GM18517 (cell line): Measurements from ENCODE around the gene RNASE13.

Experiments
- ATAC-seq: cut with Tn5 transposase; IDR thresholded peaks from one replicate; pipeline ENCODE4 v1.9.1; 2021; ENCODE audit warnings: mild to moderate bottlenecking, moderate library complexity; ENCODE audit not compliant: unreplicated experiment

The RNASE13 gene

GRCh38 chr14:21066882-21067502 lies 32.4 kb upstream of the RNASE13 start:
- ATAC-seq, result no peak

GRCh38 chr14:21063479-21063878 lies 28.9 kb upstream of the RNASE13 start:
- ATAC-seq, result no peak

GRCh38 chr14:21061347-21061668 lies 26.7 kb upstream of the RNASE13 start:
- no peak for ATAC-seq

GRCh38 chr14:21060614-21061346 lies 26.2 kb upstream of the RNASE13 start:
- no peak for ATAC-seq

GRCh38 chr14:21059842-21060613 lies 25.4 kb upstream of the RNASE13 start:
- ATAC-seq, result no peak

DNA sequence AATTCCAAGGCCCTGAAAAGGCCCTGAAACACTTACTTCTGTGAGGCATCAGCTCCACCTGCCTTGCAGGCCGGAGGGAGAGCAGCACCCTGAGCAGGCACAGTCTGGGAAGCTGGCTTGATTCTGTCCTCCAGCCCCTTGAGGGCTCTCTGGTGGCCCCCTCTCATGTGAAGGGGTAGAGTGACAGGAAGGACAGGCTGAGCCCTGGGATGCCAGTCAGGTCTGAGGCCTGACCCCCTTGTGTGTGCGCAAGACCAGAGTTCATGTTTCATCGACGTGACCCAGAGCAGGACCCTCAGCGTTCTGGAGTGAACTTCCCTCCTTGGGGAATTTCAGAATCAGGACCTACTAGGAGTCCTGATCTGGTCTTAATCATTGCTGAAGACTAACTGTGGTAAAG lies 24.3 kb upstream of the RNASE13 start:
- ATAC-seq, result no peak

DNA sequence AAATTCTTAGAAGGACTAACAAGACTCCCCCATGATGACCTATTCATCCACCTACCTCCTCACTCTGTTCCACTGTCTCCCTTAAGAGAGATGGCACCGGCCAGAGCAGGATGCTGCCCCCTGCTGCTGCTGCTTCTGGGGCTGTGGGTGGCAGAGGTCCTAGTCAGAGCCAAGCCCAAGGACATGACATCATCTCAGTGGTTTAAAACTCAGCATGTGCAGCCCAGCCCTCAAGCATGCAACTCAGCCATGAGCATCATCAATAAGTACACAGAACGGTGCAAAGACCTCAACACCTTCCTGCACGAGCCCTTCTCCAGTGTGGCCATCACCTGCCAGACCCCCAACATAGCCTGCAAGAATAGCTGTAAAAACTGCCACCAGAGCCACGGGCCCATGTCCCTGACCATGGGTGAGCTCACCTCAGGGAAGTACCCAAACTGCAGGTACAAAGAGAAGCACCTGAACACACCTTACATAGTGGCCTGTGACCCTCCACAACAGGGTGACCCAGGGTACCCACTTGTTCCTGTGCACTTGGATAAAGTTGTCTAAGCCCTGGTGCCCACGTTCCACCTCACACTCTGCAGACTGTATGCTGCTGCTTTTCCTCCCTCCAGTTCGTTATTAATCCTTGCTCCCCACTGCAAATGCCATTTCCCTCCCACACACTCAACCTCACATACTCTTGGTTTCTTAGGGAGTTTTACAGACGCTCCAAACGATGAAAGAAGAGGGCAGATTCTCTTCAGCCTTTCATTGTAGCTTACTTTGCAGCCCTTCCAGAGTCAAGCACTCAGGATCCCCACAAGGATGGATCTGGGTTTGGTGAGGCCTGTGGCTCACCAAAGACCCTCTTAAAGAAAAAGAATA lies 23.4 kb upstream of the RNASE13 start, which contains the start of gene RNASE8:
Gene RNASE8, plus strand, starts transcription at position 20 of the 873 bp plus-strand sequence. Its CDS starts 71 bp downstream, at position 91.
- no peak for ATAC-seq

- ATAC-seq, result no peak
Observed at GRCh38 chr14:21056520-21057163, 22.0 kb upstream of the RNASE13 start.

GRCh38 chr14:21055432-21056117 lies 21.0 kb upstream of the RNASE13 start:
- ATAC-seq, result no peak

- ATAC-seq, result no peak
Observed at GRCh38 chr14:21054768-21055145, 20.1 kb upstream of the RNASE13 start.

DNA sequence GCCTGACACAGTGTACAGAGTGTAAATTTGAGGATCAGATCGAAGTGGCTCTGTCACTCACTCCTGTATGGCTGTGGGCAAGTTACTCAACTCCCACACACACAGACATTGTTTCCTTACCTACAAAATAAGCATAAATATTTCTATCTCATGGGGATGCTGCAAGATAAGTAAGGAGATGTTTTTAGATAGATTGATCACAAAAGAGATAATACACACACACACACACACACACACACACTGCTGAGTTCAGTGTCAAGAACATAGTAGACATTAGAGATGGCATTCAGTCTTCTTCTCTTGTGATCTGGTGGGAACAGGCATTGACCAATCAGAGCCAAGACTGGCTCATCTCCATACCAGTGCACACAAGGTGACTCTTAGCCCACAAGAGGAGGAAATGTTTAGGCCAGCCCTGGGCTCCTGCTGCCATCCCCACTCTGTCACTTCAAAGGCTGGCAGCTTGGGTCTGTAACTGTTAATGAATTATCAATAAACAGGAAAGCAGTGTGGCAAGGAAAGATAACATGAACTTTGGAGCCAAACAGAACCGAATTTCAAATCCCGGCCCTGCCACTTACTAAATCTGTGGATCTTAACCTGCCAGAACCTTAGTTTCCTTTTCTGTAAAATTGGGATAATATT lies 19.6 kb upstream of the RNASE13 start:
- ATAC-seq, result no peak

- ATAC-seq, result no peak
Observed at GRCh38 chr14:21053184-21054122, 18.8 kb upstream of the RNASE13 start.

DNA sequence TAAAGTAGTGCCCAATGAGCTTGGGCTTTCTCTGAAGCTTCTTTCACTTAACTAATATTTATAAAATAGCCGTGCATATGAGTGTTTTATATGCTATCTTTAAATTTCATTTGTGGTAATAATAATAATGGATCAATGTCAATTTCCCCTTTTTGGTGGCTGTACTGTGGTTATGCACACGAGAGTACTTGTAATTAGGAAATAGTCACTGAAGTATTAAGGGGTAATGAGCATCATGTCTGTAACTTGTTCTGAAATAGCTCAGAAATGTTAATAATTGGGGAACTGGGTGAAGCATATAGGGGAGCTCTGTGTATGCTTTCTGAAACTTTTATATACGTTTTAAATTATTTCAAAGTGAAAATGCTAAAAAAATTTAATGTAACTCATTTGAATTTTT lies 16.0 kb upstream of the RNASE13 start:
- ATAC-seq, result no peak

DNA sequence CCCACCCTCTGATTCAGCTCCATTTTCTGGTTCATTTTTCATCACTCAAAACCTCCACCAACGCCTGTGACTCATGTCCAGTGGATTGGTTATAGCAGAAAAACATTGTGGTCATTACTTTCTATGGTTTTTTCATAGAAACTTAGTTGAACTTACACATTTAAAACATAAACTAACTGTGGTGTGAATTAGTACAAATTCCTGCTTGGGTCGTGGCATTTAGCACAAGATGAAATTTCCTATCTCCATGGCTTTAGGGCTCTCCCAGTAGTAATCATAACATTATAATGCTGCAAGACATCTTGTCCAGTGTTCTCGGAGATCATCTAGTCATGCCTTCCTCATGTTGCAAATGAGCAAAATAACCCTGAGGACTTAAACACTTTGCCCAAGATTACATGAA lies 14.7 kb upstream of the RNASE13 start:
- ATAC-seq, result no peak

GRCh38 chr14:21048638-21049037 lies 14.0 kb upstream of the RNASE13 start:
- ATAC-seq, result no peak

GRCh38 chr14:21047378-21047781 lies 12.8 kb upstream of the RNASE13 start:
- ATAC-seq, result no peak

DNA sequence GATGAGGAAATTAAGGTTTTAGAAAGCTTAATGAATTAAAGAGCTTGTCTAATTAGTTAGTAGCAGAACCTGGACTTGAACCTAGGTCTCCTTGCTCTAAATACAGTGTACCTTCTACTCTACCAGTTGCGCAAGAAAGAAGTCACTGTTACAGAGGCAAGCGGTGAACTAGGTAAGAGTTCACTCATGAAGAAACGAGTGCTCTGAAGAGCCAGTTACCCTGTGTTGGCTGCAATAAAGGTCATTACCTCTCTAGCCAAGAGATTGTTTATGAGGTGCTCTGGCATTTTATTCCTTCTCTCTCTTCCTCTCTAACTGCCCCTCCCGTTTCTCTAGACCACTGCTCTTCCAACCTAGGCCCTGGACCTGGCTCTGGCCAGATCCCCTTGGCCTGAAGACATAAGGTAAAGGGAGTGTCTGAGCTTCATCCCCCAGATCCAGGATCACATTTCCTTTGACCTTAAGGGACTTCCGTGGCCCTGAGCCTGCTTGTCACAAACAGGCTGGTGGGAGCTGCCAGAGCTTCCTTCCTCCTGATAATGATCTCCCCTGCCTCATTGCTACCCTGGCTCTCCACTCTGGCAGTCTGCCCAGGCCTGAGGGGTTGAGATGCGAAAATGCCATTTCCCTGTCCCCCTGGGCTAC lies 9.5 kb upstream of the RNASE13 start:
- no peak for ATAC-seq
